HEK293 (cell line): ENCODE data around the gene CAPN12.

Experiments
- CTCF ChIP-seq: fragments of 450-650 bp; formaldehyde crosslinking; IDR thresholded peaks from 2 replicates; pipeline ENCODE4 v1.5.1; 2016; ENCODE audit warnings: missing biosample characterization, missing genetic modification characterization
- ZNF10 ChIP-seq: fragments of 450-650 bp; formaldehyde crosslinking; IDR thresholded peaks from 2 replicates; pipeline ENCODE4 v1.5.1; 2017; ENCODE audit warnings: missing biosample characterization, missing genetic modification characterization
- ZNF48 ChIP-seq: fragments of 450-650 bp; formaldehyde crosslinking; IDR thresholded peaks from 2 replicates; pipeline ENCODE4 v1.5.1; 2016; ENCODE audit warnings: missing biosample characterization, missing genetic modification characterization

GRCh38 chr19:38700350-38700901 lies 43.8 kb downstream of the CAPN12 start:
- TF ChIP-seq ZNF48 (tag by site-specific recombination) (no peak), ZNF10 (tag by site-specific recombination) (no peak), CTCF (tag by site-specific recombination) (no peak)
